Epithelial cell of umbilical artery (primary cell): ENCODE measurements around the gene FAM171A1. TPM values are rescaled to one million over a fixed set of nuclear protein-coding genes. Genes with fewer than 3 reads are reported as not detected.

ENCODE experiments used
- total RNA-seq: library from RNA; depleted of rRNA; stranded (reverse); fragments of >200 nt; gene quantifications from 2 replicates; pipeline ENCODE4 v1.2.3, GENCODE V29; 2014

The FAM171A1 gene
- total RNA-seq, result 16.9 and 26.3 TPM in 2 replicates

GRCh38 chr10:15370856-15371701 is at the start of gene FAM171A1:
FAM171A1 (minus strand) TSS chr10:15371289; CDS start chr10:15371052, 237 bp downstream.

GRCh38 chr10:15168291-15168785 is 202.8 kb downstream of the FAM171A1 start, which contains the start of gene NMT2:
NMT2 (minus strand) TSS chr10:15168693; CDS start chr10:15168612, 81 bp downstream.

Other genes with a start within 250 kb of the FAM171A1 start
- gene NMT2, start 202.6 kb downstream of the FAM171A1 start, total RNA-seq, result 39.1 and 43.2 TPM in 2 replicates